ENCODE measurements around the gene PEA15.

GRCh38 chr1:160209321-160210046 is 4.3 kb downstream of the PEA15 start:
- TF ChIP-seq ISL1 (CRISPR knock-in tag; IDR thresholded peaks at IDR 0.05), result no peak
- TF ChIP-seq ZFP30 (CRISPR knock-in tag; IDR thresholded peaks at IDR 0.05), result no peak
- TF ChIP-seq PATZ1 (CRISPR knock-in tag; IDR thresholded peaks at IDR 0.05; ENCODE audit: borderline replicate concordance), result no peak
- no peak for TF ChIP-seq RARB (CRISPR knock-in tag; IDR thresholded peaks at IDR 0.05)
- TF ChIP-seq ZFP3 (CRISPR knock-in tag; IDR thresholded peaks at IDR 0.05), result no peak
- TF ChIP-seq TOX (CRISPR knock-in tag; IDR thresholded peaks at IDR 0.05; ENCODE audit: borderline replicate concordance), result no peak
- TF ChIP-seq ARNTL (CRISPR knock-in tag; IDR thresholded peaks at IDR 0.05; ENCODE audit: borderline replicate concordance, low read depth), result no peak
- no peak for TF ChIP-seq POU6F1 (CRISPR knock-in tag; IDR thresholded peaks at IDR 0.05; ENCODE audit: borderline replicate concordance, low read depth)
